Adrenal gland (tissue), 12 donors: ENCODE data around the gene PFDN6. TPM values are rescaled to one million over a fixed set of nuclear protein-coding genes. Genes with fewer than 3 reads are reported as not detected.
"Not testable (repeated sequence)": the region's sequence is repeated elsewhere in the genome, so short reads cannot be mapped to it uniquely, and the experiment has no call there.

Source experiments
- DNase-seq, 7 donors: peaks; one replicate each; pipeline ENCODE4 v3.0.0-alpha.2; 2019 to 2020
- H3K27ac ChIP-seq, 5 donors: fragments of 200-600 bp; sonication (generic) in 4 of 5; 1 replicate in 3 of 5; 2 replicates in 2 of 5; pipeline versions ENCODE4 v1.5.1 to v1.8.0; 2016 to 2020; ENCODE audit warnings: mild to moderate bottlenecking in 1 of 5
- H3K27me3 ChIP-seq: fragments of 200-600 bp; 2 replicates; pipeline ENCODE4 v1.8.0; 2021
- H3K36me3 ChIP-seq, 2 donors: fragments of 200-600 bp; replicated peaks in 1 of 2; 1 replicate in 1 of 2; 2 replicates in 1 of 2; pipeline versions ENCODE4 v1.5.1 to v1.8.0; 2018 to 2022
- H3K4me1 ChIP-seq, 2 donors: fragments of 200-600 bp; replicated peaks in 1 of 2; 1 replicate in 1 of 2; 2 replicates in 1 of 2; pipeline versions ENCODE4 v1.5.1 to v1.8.0; 2018 to 2021
- H3K4me3 ChIP-seq, 4 donors: fragments of 200-600 bp; sonication (generic) in 3 of 4; one replicate each; pipeline ENCODE4 v1.5.1; 2016 to 2018
- H3K9me3 ChIP-seq, 3 donors: fragments of 200-600 bp; sonication (generic) in 1 of 3; replicated peaks in 1 of 3; 1 replicate in 2 of 3; 2 replicates in 1 of 3; pipeline versions ENCODE4 v1.5.1 to v1.8.0; 2016 to 2021
- POLR2A ChIP-seq, 2 donors: fragments of 450-650 bp; IDR thresholded peaks; one replicate each; pipeline ENCODE4 v1.6.1; 2017; ENCODE audit warnings: antibody characterized with exemption in 2 of 2, mild to moderate bottlenecking in 2 of 2, moderate library complexity in 1 of 2
- WGBS, 4 donors: extraction: QIAGEN DNeasy Blood & Tissue Kit in 2 of 4; methylation state at CpG; one replicate each; pipeline versions ENCODE4 v1.1.5 to v1.1.7; 2013 to 2017; 5-methylcytosine and 5-hydroxymethylcytosine counted together
- intact Hi-C, 2 donors: fragments of 100-400 bp; cut with DNase I; formaldehyde crosslinking; loops; one replicate each; pipeline versions ENCODE4 v1.14.1 to v1.15.0; 2022 to 2023
- polyA plus RNA-seq, 3 donors: library from polyadenylated mRNA; stranded (reverse); fragments of 200-250 nt in 2 of 3; fragments of 350-450 nt in 1 of 3; fragmentation: Illumina TruSeq in 1 of 3; extraction: RNeasy Lipid Tissue Mini Kit (QIAGEN cat#74804) in 1 of 3; gene quantifications; one replicate each; pipeline ENCODE4 v1.2.3, GENCODE V29; 2013 to 2014
- total RNA-seq, 9 donors: library from RNA; depleted of rRNA in 4 of 9; stranded (reverse); fragments of >200 nt in 4 of 9; fragments of 120-200 nt in 1 of 9; fragmentation: NEBNext Ultra II Directional in 1 of 9; extraction: Animal tissue kit (Norgen Biotek cat#: 25700) in 1 of 9; gene quantifications; one replicate each; pipeline versions ENCODE4 v1.1.0 to v1.2.4, GENCODE V29; 2013 to 2023
- TF ChIP-seq, protein P1 (sequence below), 6 experiments: fragments of 450-650 bp in 4 of 6; fragments of 200-600 bp in 2 of 6; sonication (generic) in 1 of 6; IDR thresholded peaks; 1 replicate in 5 of 6; 2 replicates in 1 of 6; pipeline versions ENCODE4 v1.5.1 to v1.8.0; 2016 to 2021; ENCODE audit warnings: antibody characterized with exemption in 6 of 6, mild to moderate bottlenecking in 2 of 6, moderate library complexity in 1 of 6
- donor health status: healthy with polysubstance abuse.
- donor health status: Bipolar disorder and iron deficiency.
- donor health status: DM: yes; HTN: yes; CAD: no.
- donor health status: DM: no; HTN: no; CAD: no.
- donor health status: DM: no; HTN: no; CAD: no.
- donor health status: DM: yes; HTN: yes; CAD: no.

The PFDN6 gene
- total and polyA plus RNA-seq, 12 donors: 6.8 to 830 (median 67.6) TPM

DNA sequence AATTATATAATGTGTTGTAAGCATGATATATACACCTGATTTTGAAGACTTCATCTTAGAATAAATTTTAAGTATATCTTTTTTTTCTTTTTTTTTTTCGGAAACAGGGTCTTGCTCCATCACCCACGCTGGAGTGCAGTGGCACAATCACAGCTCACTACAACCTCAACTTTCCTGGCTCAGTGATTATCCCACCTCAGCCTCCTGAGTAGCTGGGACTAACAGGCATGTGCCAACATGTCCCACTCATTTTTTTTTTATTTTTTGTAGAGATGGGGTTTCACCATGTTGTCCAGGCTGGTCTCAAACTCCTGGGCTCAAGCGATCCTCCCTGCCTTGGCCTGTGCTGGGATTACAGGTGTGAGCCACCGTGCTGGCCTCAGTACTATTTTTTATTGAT is 34.8 kb upstream of the PFDN6 start:
- Histone ChIP-seq H3K4me3 (no peak overlapping the region), H3K27ac (no peak overlapping the region), H3K27me3 (no peaks in the 10 kb centered on the region), H3K36me3 (peaks cover 0 to 4% of the 10 kb centered on the region in 2 donors), H3K9me3 (no peaks in the 10 kb centered on the region), H3K4me1 (peaks cover 11 to 12% of the 10 kb centered on the region in 2 donors)
- intact Hi-C loops: no loop called here
- no peak for TF ChIP-seq POLR2A (IDR thresholded peaks at IDR 0.05)
- TF ChIP-seq, protein P1, sequence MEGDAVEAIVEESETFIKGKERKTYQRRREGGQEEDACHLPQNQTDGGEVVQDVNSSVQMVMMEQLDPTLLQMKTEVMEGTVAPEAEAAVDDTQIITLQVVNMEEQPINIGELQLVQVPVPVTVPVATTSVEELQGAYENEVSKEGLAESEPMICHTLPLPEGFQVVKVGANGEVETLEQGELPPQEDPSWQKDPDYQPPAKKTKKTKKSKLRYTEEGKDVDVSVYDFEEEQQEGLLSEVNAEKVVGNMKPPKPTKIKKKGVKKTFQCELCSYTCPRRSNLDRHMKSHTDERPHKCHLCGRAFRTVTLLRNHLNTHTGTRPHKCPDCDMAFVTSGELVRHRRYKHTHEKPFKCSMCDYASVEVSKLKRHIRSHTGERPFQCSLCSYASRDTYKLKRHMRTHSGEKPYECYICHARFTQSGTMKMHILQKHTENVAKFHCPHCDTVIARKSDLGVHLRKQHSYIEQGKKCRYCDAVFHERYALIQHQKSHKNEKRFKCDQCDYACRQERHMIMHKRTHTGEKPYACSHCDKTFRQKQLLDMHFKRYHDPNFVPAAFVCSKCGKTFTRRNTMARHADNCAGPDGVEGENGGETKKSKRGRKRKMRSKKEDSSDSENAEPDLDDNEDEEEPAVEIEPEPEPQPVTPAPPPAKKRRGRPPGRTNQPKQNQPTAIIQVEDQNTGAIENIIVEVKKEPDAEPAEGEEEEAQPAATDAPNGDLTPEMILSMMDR (IDR thresholded peaks at IDR 0.05): no peak
- WGBS, 4 donors: 91 to 97% (median 96%) methylated on average over 4 of the region's 4 CpGs
- no peak for DNase-seq

DNA sequence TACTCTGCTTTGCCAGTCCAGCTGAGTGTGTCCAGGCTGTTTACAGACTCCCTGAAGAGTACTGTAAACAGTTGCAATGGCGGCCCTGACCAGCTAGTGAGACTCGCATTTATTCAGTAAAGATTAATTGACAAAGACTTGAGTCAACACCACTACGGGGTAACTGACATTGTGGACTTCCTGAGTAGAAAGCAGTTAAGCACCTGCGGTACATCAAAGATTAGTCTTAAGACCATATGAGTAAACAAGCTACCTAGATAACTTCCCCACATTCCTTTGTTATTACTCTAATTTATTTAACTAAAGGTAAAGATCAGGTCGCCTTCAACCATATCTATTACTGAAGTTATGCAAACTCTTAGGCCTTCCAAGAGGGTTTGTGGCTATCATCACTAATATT is 30.4 kb upstream of the PFDN6 start:
- Histone ChIP-seq H3K9me3 (no peaks in the 10 kb centered on the region), H3K27me3 (no peaks in the 10 kb centered on the region), H3K27ac (no peak overlapping the region), H3K4me3 (no peak overlapping the region), H3K36me3 (peaks cover 0 to 24% of the 10 kb centered on the region in 2 donors), H3K4me1 (peaks cover 5 to 8% of the 10 kb centered on the region in 2 donors)
- DNase-seq: no peak
- intact Hi-C loops: no loop called here
- 91 to 100% (median 96%) methylated on average over 5 of the region's 5 CpGs for WGBS, 4 donors
- TF ChIP-seq POLR2A (IDR thresholded peaks at IDR 0.05): no peak
- TF ChIP-seq, protein P1 (IDR thresholded peaks at IDR 0.05): no peak

DNA sequence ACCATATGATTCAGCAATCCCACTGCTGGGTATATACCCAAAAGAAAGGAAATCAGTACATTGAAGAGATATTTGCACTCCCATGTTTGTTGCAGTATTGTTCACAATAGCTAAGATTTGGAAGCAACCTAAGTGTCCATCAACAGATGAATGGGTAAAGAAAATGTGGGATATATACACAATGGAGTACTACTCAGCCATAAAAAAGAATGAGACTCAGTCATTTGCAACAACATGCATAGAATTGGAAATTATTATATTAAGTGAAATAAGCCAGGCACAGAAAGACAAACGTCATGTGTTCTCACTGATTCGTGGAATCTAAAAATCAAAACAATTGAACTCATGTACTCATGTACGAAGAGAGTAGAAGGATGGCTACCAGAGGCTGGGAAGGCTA is 26.9 kb upstream of the PFDN6 start:
- H3K9me3 ChIP-seq, H3K27me3 ChIP-seq, H3K4me3 ChIP-seq, DNase-seq, H3K4me1 ChIP-seq, intact Hi-C loops, H3K27ac ChIP-seq: not testable (repeated sequence)
- WGBS, 4 donors: 89 to 97% (median 94%) methylated on average over 3 of the region's 3 CpGs
- H3K36me3 ChIP-seq: peaks cover 0 to 56% of the 10 kb centered on the region in 2 donors

DNA sequence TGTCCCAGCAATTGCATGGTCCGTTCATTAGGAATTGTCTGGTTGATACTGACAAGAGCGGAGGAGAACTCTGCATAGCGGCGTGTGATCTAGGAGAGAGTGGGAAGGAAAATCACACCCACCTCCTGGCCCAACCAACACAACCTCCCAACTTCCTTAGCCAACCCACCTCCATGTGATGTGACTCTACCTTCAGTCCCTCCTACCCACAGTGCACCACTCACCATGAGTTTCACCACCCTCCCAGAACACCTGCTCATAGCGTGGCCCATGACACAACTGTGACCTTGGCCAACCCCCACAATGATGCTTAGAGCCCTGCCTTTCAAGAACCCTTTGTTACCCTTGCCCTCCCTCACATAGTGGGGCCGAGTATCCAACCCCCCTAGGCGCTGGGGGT is 25.4 kb upstream of the PFDN6 start:
- WGBS, 4 donors: 87 to 94% (median 90%) methylated on average over 7 of the region's 7 CpGs
- Histone ChIP-seq H3K4me1 (peaks cover 5 to 8% of the 10 kb centered on the region in 2 donors), H3K36me3 (peaks cover 0 to 68% of the 10 kb centered on the region in 2 donors), H3K27ac (no peak overlapping the region), H3K27me3 (no peaks in the 10 kb centered on the region), H3K9me3 (no peaks in the 10 kb centered on the region), H3K4me3 (no peak overlapping the region)
- intact Hi-C loops: no loop called here
- DNase-seq: no peak
- TF ChIP-seq, protein P1 (IDR thresholded peaks at IDR 0.05): no peak

DNA sequence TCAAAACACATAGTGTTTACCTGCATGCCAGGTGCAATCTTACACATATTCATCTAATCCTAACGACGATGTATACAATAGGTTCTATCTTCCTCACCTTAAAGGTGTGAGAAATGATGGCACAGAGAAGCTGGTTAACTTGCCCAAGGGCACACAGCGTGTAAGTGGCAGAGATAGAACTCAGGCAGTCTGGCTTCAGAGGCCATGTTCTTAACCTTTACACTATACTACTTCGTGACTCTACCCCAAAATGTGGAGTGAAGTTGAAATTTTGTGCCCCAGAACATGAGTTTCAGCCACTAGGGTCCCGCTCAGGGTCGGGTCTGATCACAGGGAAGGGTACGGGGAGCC is 18.3 kb upstream of the PFDN6 start:
- WGBS, 4 donors: 2 to 6% (median 2%) methylated on average over 7 of the region's 7 CpGs
- Histone ChIP-seq H3K27ac (peak overlapping the region; percentile 75 to 98 (median 92)), H3K9me3 (no peaks in the 10 kb centered on the region), H3K27me3 (no peaks in the 10 kb centered on the region), H3K4me3 (peak overlapping the region; percentile 52 to 94 (median 85)), H3K36me3 (peaks cover 0 to 62% of the 10 kb centered on the region in 2 donors), H3K4me1 (peaks cover 18 to 51% of the 10 kb centered on the region in 2 donors)
- intact Hi-C loops: no loop called here
- DNase-seq: no peak
- TF ChIP-seq, protein P1 (IDR thresholded peaks at IDR 0.05): peak in 1 of 6 experiments; percentile 9
- TF ChIP-seq POLR2A (IDR thresholded peaks at IDR 0.05): no peak
